HUES6 (cell line): Measurements from ENCODE around the gene NSUN7.
A peak's percentile ranks its signal among the peaks of the same experiment; 100 is the strongest.

ENCODE experiments used
- H3K27ac ChIP-seq: 2 replicates; pipeline ENCODE4 v1.7.0; 2013; ENCODE audit warnings: low read depth, mild to moderate bottlenecking, low read length, inconsistent platforms
- H3K27me3 ChIP-seq: 2 replicates; pipeline ENCODE4 v1.6.1; 2013; ENCODE audit warnings: low read length; ENCODE audit not compliant: control insufficient read depth, insufficient read depth
- H3K36me3 ChIP-seq: 2 replicates; pipeline ENCODE4 v1.6.1; 2013; ENCODE audit warnings: low read length; ENCODE audit not compliant: control insufficient read depth, insufficient read depth
- H3K4me1 ChIP-seq: 2 replicates; pipeline ENCODE4 v1.6.1; 2013; ENCODE audit warnings: low read length; ENCODE audit not compliant: control insufficient read depth, insufficient read depth
- H3K4me3 ChIP-seq: 2 replicates; pipeline ENCODE4 v1.5.1; 2013; ENCODE audit warnings: low read depth, low read length
- H3K9ac ChIP-seq: one replicate; pipeline ENCODE4 v1.6.1; 2013; ENCODE audit warnings: mild to moderate bottlenecking, low read length
- H3K9me3 ChIP-seq: 2 replicates; pipeline ENCODE4 v1.6.1; 2013; ENCODE audit warnings: low read depth, low read length; ENCODE audit not compliant: control insufficient read depth, insufficient read depth

NSUN7 gene

DNA sequence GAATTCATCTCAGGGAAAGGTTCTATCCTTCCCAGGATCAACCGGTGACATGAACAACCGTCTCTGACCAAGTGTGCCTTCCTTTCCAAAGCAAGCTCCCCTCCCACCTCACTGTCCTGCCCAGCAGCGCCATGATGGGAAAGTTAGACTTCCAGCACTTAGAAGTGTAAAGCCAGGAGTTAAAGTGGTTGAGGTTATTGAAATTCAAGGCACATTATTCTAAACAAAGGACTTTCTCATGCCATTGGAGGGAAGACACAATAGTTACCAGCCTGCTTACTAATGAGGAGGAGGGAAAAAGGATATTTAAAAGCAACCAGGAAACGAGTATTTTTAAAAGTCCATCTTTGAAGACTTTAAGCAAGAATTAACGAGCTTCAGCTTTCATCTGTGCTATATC, 96.8 kb downstream of the NSUN7 start:
- no peaks in the 10 kb centered on the region for H3K9me3 ChIP-seq
- no peak overlapping the region for H3K4me3 ChIP-seq
- no peaks in the 10 kb centered on the region for H3K27me3 ChIP-seq
- no peak overlapping the region for H3K9ac ChIP-seq
- no peaks in the 10 kb centered on the region for H3K36me3 ChIP-seq
- no peak overlapping the region for H3K27ac ChIP-seq
- peaks cover 14% of the 10 kb centered on the region; the same call in 1 of the 2 replicates for H3K4me1 ChIP-seq

GRCh38 chr4:40848251-40848650, 98.5 kb downstream of the NSUN7 start:
- Histone ChIP-seq H3K27me3 (no peaks in the 10 kb centered on the region), H3K27ac (no peak overlapping the region)

GRCh38 chr4:40848940-40849339, 99.2 kb downstream of the NSUN7 start:
- peaks cover 14% of the 10 kb centered on the region; the same call in 1 of the 2 replicates for H3K4me1 ChIP-seq
- no peaks in the 10 kb centered on the region for H3K9me3 ChIP-seq
- H3K27ac ChIP-seq = no peak overlapping the region

More at GRCh38 chr4:40848251-40848650, 98.5 kb downstream of the NSUN7 start:
- H3K9me3 ChIP-seq = no peaks in the 10 kb centered on the region
- peaks cover 14% of the 10 kb centered on the region; the same call in 1 of the 2 replicates for H3K4me1 ChIP-seq
- no peaks in the 10 kb centered on the region for H3K36me3 ChIP-seq
- no peak overlapping the region for H3K4me3 ChIP-seq
- no peak overlapping the region for H3K9ac ChIP-seq

DNA sequence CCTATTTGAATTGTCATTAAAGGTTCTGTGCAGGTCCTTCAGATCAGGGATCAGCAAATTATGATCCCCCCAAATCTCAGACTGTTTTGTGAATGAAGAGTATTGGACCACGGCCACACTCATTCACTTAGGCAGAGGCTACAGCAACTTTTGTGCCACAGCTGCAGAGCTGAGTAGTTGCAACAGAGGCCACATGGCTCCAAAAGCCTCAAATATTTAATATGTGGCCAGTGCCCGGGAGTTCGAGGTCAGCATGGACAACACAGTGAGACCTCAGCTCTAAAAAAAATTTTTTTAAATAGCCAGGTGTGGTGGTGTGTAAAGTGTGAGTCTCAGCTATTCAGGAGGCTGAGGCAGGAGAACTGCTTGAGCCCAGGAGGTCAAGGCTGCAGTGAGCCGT, 100.7 kb downstream of the NSUN7 start:
- Histone ChIP-seq H3K27me3 (no peaks in the 10 kb centered on the region), H3K27ac (no peak overlapping the region), H3K36me3 (0 out of 2 replicates have a peak, but pooled peaks cover 3% of the 10 kb centered on the region), H3K4me3 (no peak overlapping the region), H3K9ac (no peak overlapping the region), H3K9me3 (no peaks in the 10 kb centered on the region), H3K4me1 (peaks cover 14% of the 10 kb centered on the region; the same call in 1 of the 2 replicates)

More at GRCh38 chr4:40848940-40849339, 99.2 kb downstream of the NSUN7 start:
- Histone ChIP-seq H3K36me3 (no peaks in the 10 kb centered on the region), H3K27me3 (no peaks in the 10 kb centered on the region), H3K9ac (no peak overlapping the region), H3K4me3 (no peak overlapping the region)

GRCh38 chr4:40856277-40856839, 106.6 kb downstream of the NSUN7 start:
- peak overlapping the region; percentile 81 for H3K4me3 ChIP-seq
- peaks cover 6% of the 10 kb centered on the region; the same call in 1 of the 2 replicates for H3K27me3 ChIP-seq
- peak overlapping the region; percentile 15; the same call in 1 of the 2 replicates for H3K27ac ChIP-seq
- H3K9ac ChIP-seq = peak overlapping the region; percentile 80
- no peaks in the 10 kb centered on the region for H3K9me3 ChIP-seq
- peaks cover 7% of the 10 kb centered on the region; the same call in 1 of the 2 replicates for H3K4me1 ChIP-seq
- 0 out of 2 replicates have a peak, but pooled peaks cover 3% of the 10 kb centered on the region for H3K36me3 ChIP-seq

DNA sequence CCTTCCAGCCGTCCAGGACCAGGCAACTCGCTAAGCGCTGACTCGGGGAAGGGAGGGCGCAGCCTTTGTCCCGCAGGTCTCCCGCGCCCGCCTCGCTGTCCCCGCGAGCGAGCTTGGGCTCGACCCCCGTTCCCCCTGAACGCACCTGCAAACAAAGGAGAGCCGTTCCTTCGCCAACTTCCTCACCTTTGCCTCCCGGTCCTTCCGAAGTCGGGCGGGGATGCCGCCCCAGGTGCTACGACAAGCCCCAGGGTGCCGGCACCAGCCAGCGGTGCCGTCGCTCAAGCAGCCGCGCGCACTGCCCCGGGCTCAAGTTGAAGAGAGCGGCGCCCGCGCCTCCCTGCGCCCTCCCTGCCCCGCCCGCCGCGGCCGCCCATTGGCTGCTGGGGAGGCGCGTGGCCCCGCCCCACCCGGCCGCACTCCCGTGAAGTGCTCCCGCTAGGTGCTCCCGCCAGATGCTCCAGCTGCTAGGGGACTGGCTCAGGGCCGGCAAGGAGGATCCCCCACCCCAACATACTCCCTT, 107.1 kb downstream of the NSUN7 start:
- Histone ChIP-seq H3K9ac (peak overlapping the region; percentile 80), H3K27ac (peak overlapping the region; percentile 15; the same call in 1 of the 2 replicates)

DNA sequence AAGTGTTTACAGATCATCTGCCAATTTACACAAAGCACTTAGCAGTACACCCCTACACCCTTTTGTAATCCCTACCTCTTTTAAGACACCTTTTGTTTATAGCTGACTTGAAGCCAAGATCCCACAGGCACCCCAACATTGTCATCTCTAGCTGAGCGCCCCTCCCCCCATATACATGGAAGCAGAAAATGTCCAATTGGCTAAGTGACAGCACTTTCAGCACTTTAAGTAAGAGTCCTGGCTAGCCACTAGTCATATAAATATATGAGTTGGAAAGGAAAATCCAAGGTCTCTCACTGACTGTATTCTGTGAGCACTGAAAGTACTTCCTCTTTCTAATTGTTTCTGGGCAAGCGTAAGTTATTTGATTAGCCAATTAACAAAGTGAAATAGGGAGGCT, 108.2 kb downstream of the NSUN7 start:
- Histone ChIP-seq H3K36me3 (0 out of 2 replicates have a peak, but pooled peaks cover 3% of the 10 kb centered on the region), H3K4me1 (peaks cover 7% of the 10 kb centered on the region; the same call in 1 of the 2 replicates), H3K9me3 (no peaks in the 10 kb centered on the region), H3K27ac (no peak overlapping the region), H3K9ac (no peak overlapping the region), H3K27me3 (peaks cover 6% of the 10 kb centered on the region; the same call in 1 of the 2 replicates), H3K4me3 (no peak overlapping the region)

More for the DNA sequence above, 107.1 kb downstream of the NSUN7 start:
- Histone ChIP-seq H3K27me3 (peaks cover 6% of the 10 kb centered on the region; the same call in 1 of the 2 replicates), H3K4me1 (peaks cover 7% of the 10 kb centered on the region; the same call in 1 of the 2 replicates), H3K36me3 (0 out of 2 replicates have a peak, but pooled peaks cover 3% of the 10 kb centered on the region), H3K9me3 (no peaks in the 10 kb centered on the region), H3K4me3 (peak overlapping the region; percentile 81)

GRCh38 chr4:40858962-40859361, 109.2 kb downstream of the NSUN7 start:
- Histone ChIP-seq H3K9ac (no peak overlapping the region), H3K4me1 (peaks cover 7% of the 10 kb centered on the region; the same call in 1 of the 2 replicates)

More at GRCh38 chr4:40858962-40859361, 109.2 kb downstream of the NSUN7 start:
- H3K36me3 ChIP-seq = 0 out of 2 replicates have a peak, but pooled peaks cover 3% of the 10 kb centered on the region
- no peak overlapping the region for H3K27ac ChIP-seq
- no peaks in the 10 kb centered on the region for H3K9me3 ChIP-seq
- H3K4me3 ChIP-seq = no peak overlapping the region
- H3K27me3 ChIP-seq = peaks cover 6% of the 10 kb centered on the region; the same call in 1 of the 2 replicates
